HepG2 (cell line): ENCODE data around the gene TBC1D16. TPM values are rescaled to one million over a fixed set of nuclear protein-coding genes. Genes with fewer than 3 reads are reported as not detected.

Experiments
- CREB1 ChIP-seq, 2 experiments: fragments of 450-650 bp in 1 of 2; IDR thresholded peaks; 2 replicates each; pipeline ENCODE4 v1.6.1; 2016 to 2017; ENCODE audit warnings: control low read depth in 1 of 2, mild to moderate bottlenecking in 1 of 2, missing compliant biosample characterization in 1 of 2, missing genetic modification characterization in 1 of 2
- KDM1A ChIP-seq: IDR thresholded peaks from 2 replicates; pipeline ENCODE4 v1.6.1; 2016; ENCODE audit warnings: missing compliant biosample characterization
- MATR3 ChIP-seq: sonication (generic); formaldehyde crosslinking; IDR thresholded peaks from 2 replicates; pipeline ENCODE4 v1.4.0; 2020; ENCODE audit warnings: missing genetic modification reagents
- NCOA5 ChIP-seq: sonication (generic); formaldehyde crosslinking; IDR thresholded peaks from 2 replicates; pipeline ENCODE4 v1.4.0; 2020; ENCODE audit warnings: missing genetic modification reagents
- NFYB ChIP-seq: sonication (generic); formaldehyde crosslinking; IDR thresholded peaks from 2 replicates; pipeline ENCODE4 v1.4.0; 2020; ENCODE audit warnings: missing genetic modification reagents
- PRMT3 ChIP-seq: sonication (generic); formaldehyde crosslinking; IDR thresholded peaks from 2 replicates; pipeline ENCODE4 v1.8.1; 2022; ENCODE audit warnings: low read depth, mild to moderate bottlenecking, moderate library complexity, missing genetic modification reagents, borderline replicate concordance
- RELA ChIP-seq: sonication (generic); formaldehyde crosslinking; IDR thresholded peaks from 2 replicates; pipeline ENCODE4 v1.4.0; 2020; ENCODE audit warnings: missing genetic modification reagents
- SIN3A ChIP-seq: IDR thresholded peaks from 2 replicates; pipeline ENCODE4 v1.6.1; 2011; ENCODE audit warnings: low read depth, mild to moderate bottlenecking, control low read depth, low read length, borderline replicate concordance
- SMAD9 ChIP-seq: sonication (generic); formaldehyde crosslinking; IDR thresholded peaks from 2 replicates; pipeline ENCODE4 v1.5.1; 2020; ENCODE audit warnings: mild to moderate bottlenecking, missing genetic modification reagents
- ZBTB1 ChIP-seq: sonication (generic); formaldehyde crosslinking; IDR thresholded peaks from 2 replicates; pipeline ENCODE4 v1.4.0; 2020; ENCODE audit warnings: missing genetic modification reagents, borderline replicate concordance
- ZFAT ChIP-seq: sonication (generic); formaldehyde crosslinking; conservative IDR thresholded peaks from 2 replicates; pipeline ENCODE4 v1.8.1; 2023; ENCODE audit warnings: missing genetic modification reagents, inconsistent platforms
- ZNF160 ChIP-seq: sonication (generic); formaldehyde crosslinking; IDR thresholded peaks from 2 replicates; pipeline ENCODE4 v1.8.0; 2022; ENCODE audit warnings: mild to moderate bottlenecking, inconsistent platforms, missing genetic modification reagents
- ZNF367 ChIP-seq: sonication (generic); formaldehyde crosslinking; IDR thresholded peaks from 2 replicates; pipeline ENCODE4 v1.4.0; 2020; ENCODE audit warnings: missing genetic modification reagents, borderline replicate concordance
- ZNF446 ChIP-seq: sonication (generic); formaldehyde crosslinking; IDR thresholded peaks from 2 replicates; pipeline ENCODE4 v1.5.0; 2020; ENCODE audit warnings: mild to moderate bottlenecking, missing genetic modification reagents
- ZNF460 ChIP-seq: sonication (generic); formaldehyde crosslinking; IDR thresholded peaks from 2 replicates; pipeline ENCODE4 v1.5.1; 2020; ENCODE audit warnings: missing genetic modification reagents, mild to moderate bottlenecking, borderline replicate concordance
- ZNF556 ChIP-seq: sonication (generic); formaldehyde crosslinking; IDR thresholded peaks from 2 replicates; pipeline ENCODE4 v1.4.0; 2020; ENCODE audit warnings: mild to moderate bottlenecking, missing genetic modification reagents, borderline replicate concordance
- ZNF605 ChIP-seq: sonication (generic); formaldehyde crosslinking; IDR thresholded peaks from 2 replicates; pipeline ENCODE4 v1.8.0; 2022; ENCODE audit warnings: mild to moderate bottlenecking, missing genetic modification reagents
- ZNF816 ChIP-seq: sonication (generic); formaldehyde crosslinking; IDR thresholded peaks from 2 replicates; pipeline ENCODE4 v1.8.0; 2022; ENCODE audit warnings: missing genetic modification reagents, mild to moderate bottlenecking, borderline replicate concordance
- polyA plus RNA-seq, 8 experiments: library from polyadenylated mRNA; depleted of rRNA in 3 of 8; stranded (reverse) in 7 of 8; unstranded in 1 of 8; fragments of >200 nt; fragmentation: Illumina TruSeq in 4 of 8; extraction: Trizol in 4 of 8; gene quantifications; 2 replicates each; pipeline versions ENCODE4 v1.2.1 to v1.2.3, GENCODE V29; 2011 to 2016; ENCODE audit warnings: low read depth in 4 of 8, missing spikeins in 1 of 8, mixed read lengths in 1 of 8; ENCODE audit not compliant: insufficient read depth in 1 of 8
- total RNA-seq, 5 experiments: library from RNA; depleted of rRNA; stranded (reverse); fragments of >200 nt; fragmentation: Illumina TruSeq; extraction: Trizol; gene quantifications; 2 replicates each; pipeline ENCODE4 v1.2.3, GENCODE V29; 2016; ENCODE audit warnings: low read depth in 1 of 5
- TF ChIP-seq, protein P1 (sequence below): sonication (generic); formaldehyde crosslinking; conservative IDR thresholded peaks from 2 replicates; pipeline ENCODE4 v1.5.0; 2020; ENCODE audit warnings: missing genetic modification reagents
- TF ChIP-seq, protein P2 (sequence below): sonication (generic); formaldehyde crosslinking; IDR thresholded peaks from 2 replicates; pipeline ENCODE4 v1.4.0; 2020; ENCODE audit warnings: missing genetic modification reagents
- TF ChIP-seq, protein P3 (sequence below): sonication (generic); formaldehyde crosslinking; IDR thresholded peaks from 2 replicates; pipeline ENCODE4 v1.8.0; 2022; ENCODE audit warnings: mild to moderate bottlenecking, missing genetic modification reagents, moderate library complexity
- TF ChIP-seq, protein P4 (sequence below): sonication (generic); formaldehyde crosslinking; conservative IDR thresholded peaks from 2 replicates; pipeline ENCODE4 v1.8.0; 2022; ENCODE audit warnings: missing genetic modification reagents

TBC1D16 gene
- total and polyA plus RNA-seq, 2 of the 13 experiments (the other 11 are each of a cell fraction or from before 2014, with no cell fraction given) = 14.9 to 24.9 TPM

DNA sequence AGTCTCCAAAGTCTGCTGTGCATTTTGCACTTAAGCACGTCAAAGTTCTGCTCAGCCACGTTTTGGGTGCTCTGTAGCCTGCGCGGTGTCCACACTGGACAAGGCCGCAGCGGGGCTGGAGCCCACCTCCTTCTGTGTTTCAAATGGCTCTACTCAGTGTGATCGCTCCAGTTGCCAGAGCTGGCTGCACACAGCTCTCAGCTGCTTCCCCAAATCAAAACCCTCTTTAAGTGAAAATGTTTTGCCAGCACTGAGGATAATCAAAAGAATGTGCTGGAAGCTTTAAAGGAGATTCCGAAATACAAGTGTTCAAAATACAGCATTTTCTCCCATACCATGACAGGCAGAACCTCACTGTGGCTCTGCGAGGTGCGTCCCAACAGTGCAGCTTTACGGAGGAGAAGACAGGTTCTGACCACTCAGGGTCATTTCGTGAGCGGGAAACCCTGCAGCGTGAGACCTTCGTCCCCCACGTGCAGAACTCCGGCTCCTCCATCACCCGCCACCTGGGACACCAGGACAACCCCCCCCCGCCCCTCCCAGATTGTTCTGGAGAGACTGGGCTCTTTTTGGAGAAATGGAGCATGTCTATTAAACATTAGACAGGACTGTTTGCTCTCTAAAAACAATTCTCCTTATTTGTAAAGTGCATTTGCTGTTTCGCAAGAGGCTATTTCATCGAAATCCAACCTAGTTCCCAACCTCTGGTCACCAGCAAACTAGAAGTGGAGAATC, 16.6 kb downstream of the TBC1D16 start (continued):
- TF ChIP-seq SIN3A (0 out of 2 replicates have a peak, but pooled peaks have one; percentile 22), PRMT3 (CRISPR knock-in tag) (0 out of 2 replicates have a peak, but pooled peaks have one; percentile 51), NFYB (CRISPR knock-in tag) (no peak; the same call in 1 of the 2 replicates), ZNF160 (CRISPR knock-in tag) (no peak), ZNF556 (CRISPR knock-in tag) (no peak), KDM1A (no peak), RELA (CRISPR knock-in tag) (no peak), MATR3 (CRISPR knock-in tag) (no peak), ZNF816 (CRISPR knock-in tag) (no peak), ZBTB1 (no peak), ZNF446 (0 out of 2 replicates have a peak, but pooled peaks have one; percentile 21), NCOA5 (CRISPR knock-in tag) (no peak), ZNF605 (CRISPR knock-in tag) (no peak), ZNF460 (CRISPR knock-in tag) (no peak), SMAD9 (no peak), ZNF367 (CRISPR knock-in tag) (no peak), CREB1 (IDR thresholded peaks at IDR 0.05) (no peak), CREB1 (CRISPR knock-in tag; IDR thresholded peaks at IDR 0.05) (no peak), ZFAT (CRISPR knock-in tag) (no peak)
- TF ChIP-seq, protein P1, sequence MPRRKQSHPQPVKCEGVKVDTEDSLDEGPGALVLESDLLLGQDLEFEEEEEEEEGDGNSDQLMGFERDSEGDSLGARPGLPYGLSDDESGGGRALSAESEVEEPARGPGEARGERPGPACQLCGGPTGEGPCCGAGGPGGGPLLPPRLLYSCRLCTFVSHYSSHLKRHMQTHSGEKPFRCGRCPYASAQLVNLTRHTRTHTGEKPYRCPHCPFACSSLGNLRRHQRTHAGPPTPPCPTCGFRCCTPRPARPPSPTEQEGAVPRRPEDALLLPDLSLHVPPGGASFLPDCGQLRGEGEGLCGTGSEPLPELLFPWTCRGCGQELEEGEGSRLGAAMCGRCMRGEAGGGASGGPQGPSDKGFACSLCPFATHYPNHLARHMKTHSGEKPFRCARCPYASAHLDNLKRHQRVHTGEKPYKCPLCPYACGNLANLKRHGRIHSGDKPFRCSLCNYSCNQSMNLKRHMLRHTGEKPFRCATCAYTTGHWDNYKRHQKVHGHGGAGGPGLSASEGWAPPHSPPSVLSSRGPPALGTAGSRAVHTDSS (CRISPR knock-in tag) = no peak
- TF ChIP-seq, protein P2, sequence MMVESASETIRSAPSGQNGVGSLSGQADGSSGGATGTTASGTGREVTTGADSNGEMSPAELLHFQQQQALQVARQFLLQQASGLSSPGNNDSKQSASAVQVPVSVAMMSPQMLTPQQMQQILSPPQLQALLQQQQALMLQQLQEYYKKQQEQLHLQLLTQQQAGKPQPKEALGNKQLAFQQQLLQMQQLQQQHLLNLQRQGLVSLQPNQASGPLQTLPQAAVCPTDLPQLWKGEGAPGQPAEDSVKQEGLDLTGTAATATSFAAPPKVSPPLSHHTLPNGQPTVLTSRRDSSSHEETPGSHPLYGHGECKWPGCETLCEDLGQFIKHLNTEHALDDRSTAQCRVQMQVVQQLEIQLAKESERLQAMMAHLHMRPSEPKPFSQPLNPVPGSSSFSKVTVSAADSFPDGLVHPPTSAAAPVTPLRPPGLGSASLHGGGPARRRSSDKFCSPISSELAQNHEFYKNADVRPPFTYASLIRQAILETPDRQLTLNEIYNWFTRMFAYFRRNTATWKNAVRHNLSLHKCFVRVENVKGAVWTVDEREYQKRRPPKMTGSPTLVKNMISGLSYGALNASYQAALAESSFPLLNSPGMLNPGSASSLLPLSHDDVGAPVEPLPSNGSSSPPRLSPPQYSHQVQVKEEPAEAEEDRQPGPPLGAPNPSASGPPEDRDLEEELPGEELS (CRISPR knock-in tag) = peak; percentile 67; the same call in 1 of the 2 replicates
- TF ChIP-seq, protein P3, sequence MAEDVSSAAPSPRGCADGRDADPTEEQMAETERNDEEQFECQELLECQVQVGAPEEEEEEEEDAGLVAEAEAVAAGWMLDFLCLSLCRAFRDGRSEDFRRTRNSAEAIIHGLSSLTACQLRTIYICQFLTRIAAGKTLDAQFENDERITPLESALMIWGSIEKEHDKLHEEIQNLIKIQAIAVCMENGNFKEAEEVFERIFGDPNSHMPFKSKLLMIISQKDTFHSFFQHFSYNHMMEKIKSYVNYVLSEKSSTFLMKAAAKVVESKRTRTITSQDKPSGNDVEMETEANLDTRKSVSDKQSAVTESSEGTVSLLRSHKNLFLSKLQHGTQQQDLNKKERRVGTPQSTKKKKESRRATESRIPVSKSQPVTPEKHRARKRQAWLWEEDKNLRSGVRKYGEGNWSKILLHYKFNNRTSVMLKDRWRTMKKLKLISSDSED (CRISPR knock-in tag) = no peak
- TF ChIP-seq, protein P4, sequence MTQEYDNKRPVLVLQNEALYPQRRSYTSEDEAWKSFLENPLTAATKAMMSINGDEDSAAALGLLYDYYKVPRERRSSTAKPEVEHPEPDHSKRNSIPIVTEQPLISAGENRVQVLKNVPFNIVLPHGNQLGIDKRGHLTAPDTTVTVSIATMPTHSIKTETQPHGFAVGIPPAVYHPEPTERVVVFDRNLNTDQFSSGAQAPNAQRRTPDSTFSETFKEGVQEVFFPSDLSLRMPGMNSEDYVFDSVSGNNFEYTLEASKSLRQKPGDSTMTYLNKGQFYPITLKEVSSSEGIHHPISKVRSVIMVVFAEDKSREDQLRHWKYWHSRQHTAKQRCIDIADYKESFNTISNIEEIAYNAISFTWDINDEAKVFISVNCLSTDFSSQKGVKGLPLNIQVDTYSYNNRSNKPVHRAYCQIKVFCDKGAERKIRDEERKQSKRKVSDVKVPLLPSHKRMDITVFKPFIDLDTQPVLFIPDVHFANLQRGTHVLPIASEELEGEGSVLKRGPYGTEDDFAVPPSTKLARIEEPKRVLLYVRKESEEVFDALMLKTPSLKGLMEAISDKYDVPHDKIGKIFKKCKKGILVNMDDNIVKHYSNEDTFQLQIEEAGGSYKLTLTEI (CRISPR knock-in tag) = no peak
